ENCODE data around the gene UBASH3A.
"Not testable (repeated sequence)": the region's sequence is repeated elsewhere in the genome, so short reads cannot be mapped to it uniquely, and the experiment has no call there.

Gene UBASH3A

GRCh38 chr21:42392731-42393442 lies 10.8 kb upstream of the UBASH3A start:
- no peak for DNase-seq

- DNase-seq, result no peak
Observed at GRCh38 chr21:42393443-42393950, 10.2 kb upstream of the UBASH3A start.

- DNase-seq, result no peak
Observed at GRCh38 chr21:42395302-42395701, 8.4 kb upstream of the UBASH3A start.

GRCh38 chr21:42395905-42396651 lies 7.6 kb upstream of the UBASH3A start, which contains the start of gene TMPRSS3:
Gene TMPRSS3 (minus strand): TSS chr21:42396052. CDS start chr21:42395417, 635 bp downstream.
- no peak for DNase-seq

- no peak for DNase-seq
Observed at GRCh38 chr21:42396799-42397745, 6.6 kb upstream of the UBASH3A start.

GRCh38 chr21:42397746-42398394 lies 5.8 kb upstream of the UBASH3A start:
- no peak for DNase-seq

GRCh38 chr21:42398436-42399028 lies 5.2 kb upstream of the UBASH3A start:
- DNase-seq, result no peak

- DNase-seq, result no peak
Observed at GRCh38 chr21:42400525-42400924, 3.2 kb upstream of the UBASH3A start.

- no peak for DNase-seq
Observed at GRCh38 chr21:42401154-42401553, 2.5 kb upstream of the UBASH3A start.

GRCh38 chr21:42401820-42402251 lies 1.9 kb upstream of the UBASH3A start:
- DNase-seq, result no peak

- no peak for DNase-seq
Observed at GRCh38 chr21:42404539-42404938, 837 bp downstream of the UBASH3A start.

- DNase-seq, result no peak
Observed at GRCh38 chr21:42405064-42406013, 1.6 kb downstream of the UBASH3A start.

- peak in 3 of 4 experiments; percentile 12 to 33 (median 32) for DNase-seq
Observed at GRCh38 chr21:42406201-42406621, 2.5 kb downstream of the UBASH3A start.

GRCh38 chr21:42406866-42407265 lies 3.2 kb downstream of the UBASH3A start:
- no peak for DNase-seq

- DNase-seq, result no peak
Observed at GRCh38 chr21:42407476-42407875, 3.8 kb downstream of the UBASH3A start.

- DNase-seq, result not testable (repeated sequence)
Observed at GRCh38 chr21:42408718-42409117, 5.0 kb downstream of the UBASH3A start.

GRCh38 chr21:42409366-42409765 lies 5.7 kb downstream of the UBASH3A start:
- peak in 1 of 4 experiments; percentile 8 for DNase-seq

GRCh38 chr21:42411197-42411869 lies 7.6 kb downstream of the UBASH3A start:
- no peak for DNase-seq

- DNase-seq, result no peak
Observed at GRCh38 chr21:42411891-42412635, 8.4 kb downstream of the UBASH3A start.

Data from suppressor macrophage (primary cell).